ENCODE results near the gene MFSD6.

- no peak for TF ChIP-seq EP300 (conservative IDR thresholded peaks at IDR 0.05; ENCODE audit: poor library complexity, severe bottlenecking)
- no peak for TF ChIP-seq CTCF (IDR thresholded peaks at IDR 0.05; ENCODE audit: poor library complexity, severe bottlenecking)
- TF ChIP-seq MXI1 (conservative IDR thresholded peaks at IDR 0.05; ENCODE audit: poor library complexity, severe bottlenecking) = no peak
- TF ChIP-seq POLR2AphosphoS5 (IDR thresholded peaks at IDR 0.05) = no peak
- no peak for TF ChIP-seq RAD21 (conservative IDR thresholded peaks at IDR 0.05)
- no peak for TF ChIP-seq TAF1 (IDR thresholded peaks at IDR 0.05; ENCODE audit: low read depth)
- TF ChIP-seq EZH2 (IDR thresholded peaks at IDR 0.05; ENCODE audit: borderline replicate concordance, insufficient read depth, low read length, poor library complexity, severe bottlenecking) = no peak
These were observed 94.9 kb downstream of the MFSD6 start for GRCh38 chr2:190503088-190503487.

Data from neural cell (in vitro differentiated cells).